ENCODE results near the gene KCNQ5.

DNA sequence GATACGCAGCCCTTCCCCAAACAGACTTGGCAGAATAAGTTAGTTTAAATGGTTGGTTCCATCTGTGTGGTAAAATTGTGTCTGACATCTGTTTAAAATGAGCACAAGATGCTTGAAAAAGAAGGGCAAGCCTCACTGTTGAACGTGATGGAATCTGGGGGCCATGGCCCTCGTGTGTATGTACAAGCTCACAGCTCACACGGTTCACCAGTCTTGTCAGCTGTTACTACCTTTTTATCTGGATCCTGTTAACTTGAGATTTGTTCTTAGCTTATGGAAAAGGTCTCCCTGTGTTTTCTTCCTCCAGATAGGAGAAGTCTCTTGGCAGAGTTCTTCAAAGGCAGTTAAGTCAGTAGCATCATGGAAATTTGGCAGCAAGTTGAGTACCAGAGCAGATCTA, 332.9 kb downstream of the KCNQ5 start:
- TF ChIP-seq, protein P1, sequence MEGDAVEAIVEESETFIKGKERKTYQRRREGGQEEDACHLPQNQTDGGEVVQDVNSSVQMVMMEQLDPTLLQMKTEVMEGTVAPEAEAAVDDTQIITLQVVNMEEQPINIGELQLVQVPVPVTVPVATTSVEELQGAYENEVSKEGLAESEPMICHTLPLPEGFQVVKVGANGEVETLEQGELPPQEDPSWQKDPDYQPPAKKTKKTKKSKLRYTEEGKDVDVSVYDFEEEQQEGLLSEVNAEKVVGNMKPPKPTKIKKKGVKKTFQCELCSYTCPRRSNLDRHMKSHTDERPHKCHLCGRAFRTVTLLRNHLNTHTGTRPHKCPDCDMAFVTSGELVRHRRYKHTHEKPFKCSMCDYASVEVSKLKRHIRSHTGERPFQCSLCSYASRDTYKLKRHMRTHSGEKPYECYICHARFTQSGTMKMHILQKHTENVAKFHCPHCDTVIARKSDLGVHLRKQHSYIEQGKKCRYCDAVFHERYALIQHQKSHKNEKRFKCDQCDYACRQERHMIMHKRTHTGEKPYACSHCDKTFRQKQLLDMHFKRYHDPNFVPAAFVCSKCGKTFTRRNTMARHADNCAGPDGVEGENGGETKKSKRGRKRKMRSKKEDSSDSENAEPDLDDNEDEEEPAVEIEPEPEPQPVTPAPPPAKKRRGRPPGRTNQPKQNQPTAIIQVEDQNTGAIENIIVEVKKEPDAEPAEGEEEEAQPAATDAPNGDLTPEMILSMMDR (optimal IDR thresholded peaks at IDR 0.05 in 1 of 3, IDR thresholded peaks at IDR 0.05 in 1 of 3, conservative IDR thresholded peaks at IDR 0.05 in 1 of 3; ENCODE audit: extremely low read depth in 1 of 3, insufficient read depth in 2 of 3, low read length in 3 of 3), result no peak
- no peak for TF ChIP-seq EZH2 (IDR thresholded peaks at IDR 0.05; ENCODE audit: low read length)

All from keratinocyte (primary cell).